Esophagus squamous epithelium (tissue), 5 donors: ENCODE data around the gene ARPC1A. TPM values are rescaled to one million over a fixed set of nuclear protein-coding genes. Genes with fewer than 3 reads are reported as not detected.
"Not testable (repeated sequence)": the region's sequence is repeated elsewhere in the genome, so short reads cannot be mapped to it uniquely, and the experiment has no call there.

Experiments used
- DNase-seq: peaks from one replicate; lab custom pipeline; 2025; lab: John Stamatoyannopoulos, UW
- H3K27ac ChIP-seq, 4 donors: fragments of 200-600 bp; sonication (generic); one replicate each; pipeline ENCODE4 v1.5.1; 2016 to 2019; ENCODE audit warnings: mild to moderate bottlenecking in 1 of 4
- H3K27me3 ChIP-seq, 4 donors: fragments of 200-600 bp; sonication (generic); 1 replicate in 3 of 4; 2 replicates in 1 of 4; pipeline versions ENCODE4 v1.5.1 to v1.6.0; 2017 to 2021; ENCODE audit warnings: antibody characterized with exemption in 1 of 4
- H3K36me3 ChIP-seq, 3 donors: fragments of 200-600 bp; sonication (generic); one replicate each; pipeline ENCODE4 v1.5.1; 2016 to 2019
- H3K4me1 ChIP-seq, 3 donors: fragments of 200-600 bp; sonication (generic); one replicate each; pipeline ENCODE4 v1.5.1; 2017 to 2019
- H3K4me3 ChIP-seq, 4 donors: fragments of 200-600 bp; sonication (generic); 1 replicate in 3 of 4; 2 replicates in 1 of 4; pipeline ENCODE4 v1.5.1; 2016 to 2019; ENCODE audit warnings: mild to moderate bottlenecking in 2 of 4, moderate library complexity in 1 of 4
- H3K9me3 ChIP-seq, 3 donors: fragments of 200-600 bp; sonication (generic); one replicate each; pipeline ENCODE4 v1.5.1; 2016 to 2019
- POLR2A ChIP-seq, 4 donors: fragments of 450-650 bp; IDR thresholded peaks; one replicate each; pipeline ENCODE4 v1.6.1; 2017; ENCODE audit warnings: antibody characterized with exemption in 4 of 4, mild to moderate bottlenecking in 4 of 4, moderate library complexity in 3 of 4
- WGBS, 2 donors: methylation state at CpG; one replicate each; pipeline ENCODE4 v1.1.5; 2018; 5-methylcytosine and 5-hydroxymethylcytosine counted together
- intact Hi-C: fragments of 100-400 bp; cut with DNase I; formaldehyde crosslinking; loops from one replicate; pipeline ENCODE4 v1.15.0; 2022
- total RNA-seq, 4 donors: library from RNA; depleted of rRNA; stranded (reverse); fragments of >200 nt; gene quantifications; one replicate each; pipeline ENCODE4 v1.1.0, GENCODE V29; 2016
- TF ChIP-seq, protein P1 (sequence below), 6 experiments: fragments of 450-650 bp in 4 of 6; fragments of 200-600 bp in 2 of 6; sonication (generic) in 2 of 6; IDR thresholded peaks; one replicate each; pipeline ENCODE4 v1.5.1; 2016 to 2019; ENCODE audit warnings: antibody characterized with exemption in 6 of 6, mild to moderate bottlenecking in 4 of 6, moderate library complexity in 4 of 6
- donor health status: DM: yes; HTN: yes; CAD: no.

The ARPC1A gene
- total RNA-seq, 4 donors from 2014 or later: 114 to 155 (median 154) TPM

DNA sequence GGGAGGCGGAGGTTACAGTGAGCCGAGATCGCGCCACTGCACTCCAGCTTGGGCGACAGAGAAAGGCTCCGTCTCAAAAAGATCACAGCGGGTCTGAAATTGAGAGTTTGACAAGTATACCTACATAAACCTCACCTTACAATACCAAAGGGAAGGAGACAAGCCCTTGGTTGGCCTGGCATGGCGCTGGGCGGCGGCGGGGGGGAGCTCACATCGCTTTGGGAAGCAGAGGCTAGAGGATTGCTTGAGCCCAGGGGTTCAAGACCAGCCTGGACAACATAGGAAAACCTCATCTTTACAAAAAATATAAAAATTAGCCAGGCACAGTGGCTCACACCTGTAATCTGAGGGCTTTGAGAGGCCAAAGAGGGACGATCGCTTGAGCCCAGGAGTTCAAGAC, 1.1 kb upstream of the ARPC1A start:
- H3K4me1 ChIP-seq: peaks cover 25 to 43% (median 32%) of the 10 kb centered on the region in 3 donors
- H3K9me3 ChIP-seq: no peaks in the 10 kb centered on the region
- no peak overlapping the region for H3K27ac ChIP-seq
- 95 to 96% methylated on average over 13 to 14 of the region's 14 CpGs for WGBS, 2 donors
- intact Hi-C loops: no loop called here
- TF ChIP-seq POLR2A (IDR thresholded peaks at IDR 0.05): no peak
- TF ChIP-seq, protein P1, sequence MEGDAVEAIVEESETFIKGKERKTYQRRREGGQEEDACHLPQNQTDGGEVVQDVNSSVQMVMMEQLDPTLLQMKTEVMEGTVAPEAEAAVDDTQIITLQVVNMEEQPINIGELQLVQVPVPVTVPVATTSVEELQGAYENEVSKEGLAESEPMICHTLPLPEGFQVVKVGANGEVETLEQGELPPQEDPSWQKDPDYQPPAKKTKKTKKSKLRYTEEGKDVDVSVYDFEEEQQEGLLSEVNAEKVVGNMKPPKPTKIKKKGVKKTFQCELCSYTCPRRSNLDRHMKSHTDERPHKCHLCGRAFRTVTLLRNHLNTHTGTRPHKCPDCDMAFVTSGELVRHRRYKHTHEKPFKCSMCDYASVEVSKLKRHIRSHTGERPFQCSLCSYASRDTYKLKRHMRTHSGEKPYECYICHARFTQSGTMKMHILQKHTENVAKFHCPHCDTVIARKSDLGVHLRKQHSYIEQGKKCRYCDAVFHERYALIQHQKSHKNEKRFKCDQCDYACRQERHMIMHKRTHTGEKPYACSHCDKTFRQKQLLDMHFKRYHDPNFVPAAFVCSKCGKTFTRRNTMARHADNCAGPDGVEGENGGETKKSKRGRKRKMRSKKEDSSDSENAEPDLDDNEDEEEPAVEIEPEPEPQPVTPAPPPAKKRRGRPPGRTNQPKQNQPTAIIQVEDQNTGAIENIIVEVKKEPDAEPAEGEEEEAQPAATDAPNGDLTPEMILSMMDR (IDR thresholded peaks at IDR 0.05): no peak
- DNase-seq: no peak
- H3K36me3 ChIP-seq: no peaks in the 10 kb centered on the region
- H3K4me3 ChIP-seq: peak overlapping the region in 3 of 4 donors; percentile 97 to 100 (median 97)
- H3K27me3 ChIP-seq: no peaks in the 10 kb centered on the region

DNA sequence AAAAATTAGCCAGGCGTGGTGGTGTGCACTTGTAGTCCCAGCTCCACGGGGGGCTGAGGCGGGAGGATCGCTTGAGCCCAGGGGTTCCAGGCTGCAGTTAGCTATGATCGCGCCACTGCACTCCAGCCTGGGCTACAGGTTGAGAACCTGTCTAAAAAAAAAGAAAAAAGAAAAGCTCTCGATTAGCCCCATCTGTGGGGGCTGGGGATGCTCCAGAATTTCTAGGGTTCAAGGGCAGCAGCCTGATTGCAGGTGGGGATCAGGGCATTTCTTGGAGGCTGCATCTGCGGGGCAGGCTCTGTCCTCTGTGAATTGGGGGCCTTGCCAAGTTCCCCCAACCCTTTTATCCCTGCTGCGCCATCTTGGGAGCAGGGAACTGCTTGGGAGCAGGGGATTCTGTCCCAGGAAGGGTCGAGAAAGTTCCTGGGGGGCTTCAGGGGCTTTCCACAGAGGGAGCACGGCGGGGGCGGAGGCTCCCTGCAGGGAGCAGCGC, 651 bp upstream of the ARPC1A start:
- no peak for TF ChIP-seq POLR2A (IDR thresholded peaks at IDR 0.05)
- TF ChIP-seq, protein P1 (IDR thresholded peaks at IDR 0.05): no peak
- peaks cover 25 to 48% (median 32%) of the 10 kb centered on the region in 3 donors for H3K4me1 ChIP-seq
- no peaks in the 10 kb centered on the region for H3K27me3 ChIP-seq
- peak overlapping the region; percentile 91 to 100 (median 97) for H3K4me3 ChIP-seq
- intact Hi-C loops: no loop called here
- H3K27ac ChIP-seq: peak overlapping the region; percentile 93 to 98 (median 96)
- DNase-seq: no peak
- H3K36me3 ChIP-seq: no peaks in the 10 kb centered on the region
- H3K9me3 ChIP-seq: no peaks in the 10 kb centered on the region
- 39 to 66% methylated on average over 4 to 6 of the region's 14 CpGs for WGBS, 2 donors

DNA sequence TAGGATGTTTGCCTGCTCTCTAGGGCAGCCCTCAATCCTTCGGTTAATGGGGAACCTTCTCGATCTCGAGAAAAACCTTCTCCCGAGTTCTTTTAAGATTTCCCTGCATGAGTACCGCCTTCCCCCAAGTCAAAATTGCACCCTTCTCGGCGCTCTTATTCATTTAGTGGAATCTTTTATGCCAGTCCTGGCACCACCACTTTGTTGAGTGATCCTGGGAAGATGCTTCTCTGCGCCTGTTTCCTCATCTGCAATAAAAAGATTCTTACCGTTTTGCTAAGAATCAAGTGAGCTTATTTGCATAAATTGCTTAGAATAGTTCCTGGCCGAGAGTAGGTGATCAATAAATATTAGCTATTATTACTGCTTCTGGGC, 697 bp downstream of the ARPC1A start:
- H3K9me3 ChIP-seq: no peaks in the 10 kb centered on the region
- 1% methylated on average over 10 of the region's 10 CpGs for WGBS, 2 donors
- H3K36me3 ChIP-seq: peaks cover 0 to 4% (median 0%) of the 10 kb centered on the region in 3 donors
- H3K4me1 ChIP-seq: peaks cover 25 to 61% (median 35%) of the 10 kb centered on the region in 3 donors
- DNase-seq: no peak
- H3K27me3 ChIP-seq: no peaks in the 10 kb centered on the region
- peak overlapping the region; percentile 93 to 98 (median 96) for H3K27ac ChIP-seq
- H3K4me3 ChIP-seq: peak overlapping the region; percentile 91 to 100 (median 97)
- intact Hi-C loops: no loop called here
- TF ChIP-seq, protein P1 (IDR thresholded peaks at IDR 0.05): no peak
- no peak for TF ChIP-seq POLR2A (IDR thresholded peaks at IDR 0.05)

DNA sequence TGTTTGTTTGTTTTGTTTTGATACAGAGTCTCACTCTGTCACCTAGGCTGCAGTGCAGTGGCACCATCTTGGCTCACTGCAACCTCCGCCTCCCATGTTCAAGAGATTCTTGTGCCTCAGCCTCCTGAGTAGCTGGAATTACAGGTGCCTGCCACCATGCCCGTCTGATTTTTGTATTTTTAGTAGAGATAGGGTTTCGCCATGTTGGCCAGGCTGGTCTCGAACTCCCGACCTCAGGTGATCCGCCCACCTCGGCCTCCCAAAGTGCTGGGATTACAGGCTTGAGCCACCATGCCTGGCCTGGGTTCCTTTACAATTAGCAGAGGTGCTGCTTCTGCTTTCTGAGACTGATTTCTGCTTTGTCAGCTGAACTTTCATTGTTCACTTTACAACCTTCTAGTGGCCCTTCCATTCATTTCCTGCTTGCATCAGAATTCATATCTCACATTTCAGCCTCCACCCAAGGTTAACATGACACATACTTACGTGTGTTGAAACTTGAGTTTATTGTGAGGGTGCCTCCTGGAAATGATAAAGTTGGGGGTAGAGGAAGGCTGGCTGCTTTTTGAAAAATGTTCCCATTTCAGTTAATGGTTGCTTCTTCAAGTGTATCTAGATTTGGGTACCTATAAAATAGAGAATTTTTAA, 4.7 kb downstream of the ARPC1A start:
- intact Hi-C loops, H3K9me3 ChIP-seq, H3K4me3 ChIP-seq, H3K27me3 ChIP-seq, DNase-seq: not testable (repeated sequence)
- Histone ChIP-seq H3K4me1 (peaks cover 18 to 67% (median 25%) of the 10 kb centered on the region in 3 donors), H3K36me3 (peaks cover 0 to 36% (median 14%) of the 10 kb centered on the region in 3 donors), H3K27ac (peak overlapping the region; percentile 61 to 84 (median 71))
- WGBS, 2 donors: 50 to 53% methylated on average over 8 of the region's 8 CpGs

DNA sequence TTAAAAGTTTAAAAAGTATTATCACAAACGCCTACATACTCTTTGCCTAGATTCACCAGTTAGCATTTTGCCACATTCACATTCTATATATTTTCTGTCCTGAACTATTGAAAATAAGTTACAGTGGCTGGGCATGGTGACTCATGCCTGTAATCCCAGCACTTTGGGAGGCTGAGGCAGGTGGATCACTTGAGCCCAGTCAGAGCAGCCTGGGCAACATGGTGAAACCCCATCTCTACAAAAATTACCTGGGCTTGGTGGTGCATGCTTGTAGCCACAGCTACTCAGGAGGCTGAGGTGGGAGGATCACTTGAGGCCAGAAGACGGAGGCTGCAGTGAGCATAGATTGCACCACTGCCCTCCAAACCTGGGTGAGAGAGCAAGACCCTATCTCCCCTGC, 5.3 kb downstream of the ARPC1A start:
- Histone ChIP-seq H3K27ac (peak overlapping the region; percentile 61 to 84 (median 71)), H3K36me3 (peaks cover 0 to 42% (median 14%) of the 10 kb centered on the region in 3 donors), H3K9me3 (no peaks in the 10 kb centered on the region), H3K4me1 (peaks cover 18 to 67% (median 25%) of the 10 kb centered on the region in 3 donors), H3K4me3 (no peak overlapping the region), H3K27me3 (no peaks in the 10 kb centered on the region)
- DNase-seq: no peak
- no peak for TF ChIP-seq POLR2A (IDR thresholded peaks at IDR 0.05)
- TF ChIP-seq, protein P1 (IDR thresholded peaks at IDR 0.05): no peak
- 83 to 86% methylated on average over 2 of the region's 2 CpGs for WGBS, 2 donors
- intact Hi-C loops: no loop called here
